ENCODE results near the gene LSS. TPM values are rescaled to one million over a fixed set of nuclear protein-coding genes. Genes with fewer than 3 reads are reported as not detected.

LSS gene
- total and polyA plus RNA-seq, 3 experiments from 2014 or later = 16.1 to 20.4 (median 19.6) TPM

DNA sequence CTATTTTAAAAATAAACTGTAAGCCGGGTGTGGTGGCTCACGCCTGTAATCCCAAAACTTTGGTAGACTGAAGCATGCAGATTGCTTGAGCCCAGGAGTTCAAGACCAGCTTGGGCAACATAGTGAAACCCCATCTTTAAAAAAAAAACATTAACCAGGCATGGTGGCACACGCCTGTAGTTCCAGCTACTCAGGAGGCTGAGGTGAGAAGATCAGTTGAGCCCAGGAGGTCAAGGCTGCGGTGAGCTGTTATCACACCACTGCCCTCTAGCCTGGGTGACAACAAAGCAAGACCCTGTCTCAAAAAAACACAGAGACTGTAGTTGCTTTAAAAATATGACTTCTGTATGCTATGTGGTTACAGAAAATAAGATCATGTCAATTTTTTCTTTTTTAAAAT lies 24.3 kb upstream of the LSS start:
- Mint-ChIP-seq H3K36me3 (peaks cover 17 to 94% (median 29%) of the 10 kb centered on the region in 3 donors), H3K9me3 (no peaks in the 10 kb centered on the region), H3K27ac (peak overlapping the region in 3 of 8 donors; percentile 36 to 92 (median 71)), H3K27me3 (no peaks in the 10 kb centered on the region), H3K4me3 (no peak overlapping the region), H3K4me1 (peaks cover 30 to 38% (median 34%) of the 10 kb centered on the region in 3 donors)
- POLR2A ChIA-PET = no interaction called here
- Histone ChIP-seq H3K4me1 (ENCODE audit: insufficient read depth, low read length) (peaks cover 32% of the 10 kb centered on the region), H3K9me3 (ENCODE audit: low read length) (no peaks in the 10 kb centered on the region), H3K36me3 (ENCODE audit: insufficient read depth, low read length) (peaks cover 64% of the 10 kb centered on the region), H3K27me3 (ENCODE audit: insufficient read depth, low read length, poor library complexity, severe bottlenecking) (no peaks in the 10 kb centered on the region), H3K27ac (ENCODE audit: low read depth, low read length) (no peak overlapping the region), H3K4me3 (ENCODE audit: low read length) (no peak overlapping the region)
- DNase-seq = no peak
- CTCF ChIA-PET = interaction anchor here (1.2 kb wide), 1 partner anchor 17 kb away, joined by 3 read pairs; no protein-coding TSS in a partner anchor

DNA sequence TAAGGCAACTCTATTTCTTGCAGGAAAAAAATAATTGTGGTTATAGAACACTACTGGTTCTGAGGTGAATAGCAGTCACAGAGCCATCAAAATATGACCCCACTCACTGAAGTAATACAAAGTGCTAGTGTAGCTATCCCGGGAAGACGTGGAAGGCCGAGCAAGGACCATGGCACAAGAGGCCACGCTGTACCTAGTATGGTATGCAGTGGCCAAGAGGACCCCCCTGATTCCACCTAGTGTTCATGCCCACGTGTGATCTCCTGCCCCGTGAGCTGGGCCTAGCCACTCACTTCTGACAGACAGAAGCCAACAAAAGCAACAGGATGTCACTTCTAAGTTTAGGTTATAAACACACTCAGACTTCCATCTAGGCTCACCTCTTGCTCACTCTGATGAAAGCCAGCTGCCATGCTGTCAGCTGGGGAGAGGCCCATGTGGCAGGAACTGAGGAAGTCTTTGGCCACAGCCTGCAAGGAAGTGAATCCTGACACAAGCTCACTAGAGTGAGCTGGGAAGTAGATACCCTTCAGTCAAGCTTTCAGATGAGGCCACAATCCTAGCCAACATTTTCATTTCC lies 21.7 kb upstream of the LSS start:
- H3K9me3 ChIP-seq (ENCODE audit: low read length) = no peaks in the 10 kb centered on the region
- ChIA-PET POLR2A (no interaction called here), CTCF (no interaction called here)
- Mint-ChIP-seq H3K9me3 (no peaks in the 10 kb centered on the region), H3K27ac (peak overlapping the region in 5 of 8 donors; percentile 56 to 81 (median 79)), H3K4me1 (peaks cover 30 to 38% (median 34%) of the 10 kb centered on the region in 3 donors), H3K36me3 (peaks cover 26 to 91% (median 31%) of the 10 kb centered on the region in 3 donors), H3K27me3 (no peaks in the 10 kb centered on the region), H3K4me3 (peak overlapping the region in 2 of 7 donors; percentile 4 to 11)
- no peak overlapping the region for H3K4me3 ChIP-seq (ENCODE audit: low read length)
- DNase-seq = no peak
- H3K36me3 ChIP-seq (ENCODE audit: insufficient read depth, low read length) = peaks cover 64% of the 10 kb centered on the region
- peaks cover 32% of the 10 kb centered on the region for H3K4me1 ChIP-seq (ENCODE audit: insufficient read depth, low read length)
- H3K27me3 ChIP-seq (ENCODE audit: insufficient read depth, low read length, poor library complexity, severe bottlenecking) = no peaks in the 10 kb centered on the region
- H3K27ac ChIP-seq (ENCODE audit: low read depth, low read length) = no peak overlapping the region

- Histone ChIP-seq H3K4me3 (ENCODE audit: low read length) (no peak overlapping the region), H3K27ac (ENCODE audit: low read depth, low read length) (no peak overlapping the region), H3K36me3 (ENCODE audit: insufficient read depth, low read length) (peaks cover 67% of the 10 kb centered on the region), H3K4me1 (ENCODE audit: insufficient read depth, low read length) (peaks cover 23% of the 10 kb centered on the region), H3K9me3 (ENCODE audit: low read length) (no peaks in the 10 kb centered on the region), H3K27me3 (ENCODE audit: insufficient read depth, low read length, poor library complexity, severe bottlenecking) (no peaks in the 10 kb centered on the region)
- POLR2A ChIA-PET = no interaction called here
- H3K9me3 Mint-ChIP-seq = no peaks in the 10 kb centered on the region
- H3K4me1 Mint-ChIP-seq = peaks cover 20 to 27% (median 21%) of the 10 kb centered on the region in 3 donors
- peak overlapping the region in 4 of 8 donors; percentile 8 to 81 (median 47) for H3K27ac Mint-ChIP-seq
- peaks cover 21 to 90% (median 24%) of the 10 kb centered on the region in 3 donors for H3K36me3 Mint-ChIP-seq
- no peak overlapping the region for H3K4me3 Mint-ChIP-seq
- no peaks in the 10 kb centered on the region for H3K27me3 Mint-ChIP-seq
- CTCF ChIA-PET = no interaction called here
- DNase-seq = no peak
Observed at GRCh38 chr21:46248827-46249226, 20.3 kb upstream of the LSS start.

- peaks cover 17 to 90% (median 20%) of the 10 kb centered on the region in 3 donors for H3K36me3 Mint-ChIP-seq
- Histone ChIP-seq H3K4me1 (ENCODE audit: insufficient read depth, low read length) (peaks cover 19% of the 10 kb centered on the region), H3K4me3 (ENCODE audit: low read length) (no peak overlapping the region), H3K36me3 (ENCODE audit: insufficient read depth, low read length) (peaks cover 69% of the 10 kb centered on the region), H3K27me3 (ENCODE audit: insufficient read depth, low read length, poor library complexity, severe bottlenecking) (no peaks in the 10 kb centered on the region), H3K9me3 (ENCODE audit: low read length) (no peaks in the 10 kb centered on the region), H3K27ac (ENCODE audit: low read depth, low read length) (no peak overlapping the region)
- no peaks in the 10 kb centered on the region for H3K27me3 Mint-ChIP-seq
- H3K9me3 Mint-ChIP-seq = no peaks in the 10 kb centered on the region
- no peak overlapping the region for H3K4me3 Mint-ChIP-seq
- peak overlapping the region in 2 of 8 donors; percentile 16 to 50 for H3K27ac Mint-ChIP-seq
- ChIA-PET POLR2A (no interaction called here), CTCF (no interaction called here)
- no peak for DNase-seq
- H3K4me1 Mint-ChIP-seq = peaks cover 16 to 23% (median 17%) of the 10 kb centered on the region in 3 donors
Observed at GRCh38 chr21:46248422-46248782, 19.8 kb upstream of the LSS start.

- H3K4me3 Mint-ChIP-seq = no peak overlapping the region
- peaks cover 13 to 19% (median 14%) of the 10 kb centered on the region in 3 donors for H3K4me1 Mint-ChIP-seq
- peaks cover 16 to 90% (median 18%) of the 10 kb centered on the region in 3 donors for H3K36me3 Mint-ChIP-seq
Observed at GRCh38 chr21:46247699-46248421, 19.3 kb upstream of the LSS start.

GRCh38 chr21:46246345-46246744 lies 17.8 kb upstream of the LSS start:
- Histone ChIP-seq H3K27me3 (ENCODE audit: insufficient read depth, low read length, poor library complexity, severe bottlenecking) (no peaks in the 10 kb centered on the region), H3K4me1 (ENCODE audit: insufficient read depth, low read length) (peaks cover 11% of the 10 kb centered on the region), H3K9me3 (ENCODE audit: low read length) (no peaks in the 10 kb centered on the region), H3K4me3 (ENCODE audit: low read length) (no peak overlapping the region), H3K36me3 (ENCODE audit: insufficient read depth, low read length) (peaks cover 86% of the 10 kb centered on the region), H3K27ac (ENCODE audit: low read depth, low read length) (no peak overlapping the region)
- Mint-ChIP-seq H3K36me3 (peaks cover 19 to 92% (median 20%) of the 10 kb centered on the region in 3 donors), H3K4me1 (peaks cover 10 to 19% (median 12%) of the 10 kb centered on the region in 3 donors), H3K27ac (peak overlapping the region in 1 of 8 donors; percentile 22), H3K9me3 (no peaks in the 10 kb centered on the region), H3K4me3 (no peak overlapping the region), H3K27me3 (no peaks in the 10 kb centered on the region)
- ChIA-PET CTCF (no interaction called here), POLR2A (no interaction called here)
- DNase-seq = no peak

More at GRCh38 chr21:46247699-46248421, 19.3 kb upstream of the LSS start:
- Mint-ChIP-seq H3K27me3 (no peaks in the 10 kb centered on the region), H3K9me3 (no peaks in the 10 kb centered on the region), H3K27ac (no peak overlapping the region)
- POLR2A ChIA-PET = no interaction called here
- Histone ChIP-seq H3K4me3 (ENCODE audit: low read length) (no peak overlapping the region), H3K27ac (ENCODE audit: low read depth, low read length) (no peak overlapping the region), H3K9me3 (ENCODE audit: low read length) (no peaks in the 10 kb centered on the region), H3K4me1 (ENCODE audit: insufficient read depth, low read length) (peaks cover 14% of the 10 kb centered on the region), H3K27me3 (ENCODE audit: insufficient read depth, low read length, poor library complexity, severe bottlenecking) (no peaks in the 10 kb centered on the region), H3K36me3 (ENCODE audit: insufficient read depth, low read length) (peaks cover 71% of the 10 kb centered on the region)
- no peak for DNase-seq
- CTCF ChIA-PET = interaction anchor here (1.0 kb wide), 1 partner anchor 104 kb away, joined by 3 read pairs; no protein-coding TSS in a partner anchor

DNA sequence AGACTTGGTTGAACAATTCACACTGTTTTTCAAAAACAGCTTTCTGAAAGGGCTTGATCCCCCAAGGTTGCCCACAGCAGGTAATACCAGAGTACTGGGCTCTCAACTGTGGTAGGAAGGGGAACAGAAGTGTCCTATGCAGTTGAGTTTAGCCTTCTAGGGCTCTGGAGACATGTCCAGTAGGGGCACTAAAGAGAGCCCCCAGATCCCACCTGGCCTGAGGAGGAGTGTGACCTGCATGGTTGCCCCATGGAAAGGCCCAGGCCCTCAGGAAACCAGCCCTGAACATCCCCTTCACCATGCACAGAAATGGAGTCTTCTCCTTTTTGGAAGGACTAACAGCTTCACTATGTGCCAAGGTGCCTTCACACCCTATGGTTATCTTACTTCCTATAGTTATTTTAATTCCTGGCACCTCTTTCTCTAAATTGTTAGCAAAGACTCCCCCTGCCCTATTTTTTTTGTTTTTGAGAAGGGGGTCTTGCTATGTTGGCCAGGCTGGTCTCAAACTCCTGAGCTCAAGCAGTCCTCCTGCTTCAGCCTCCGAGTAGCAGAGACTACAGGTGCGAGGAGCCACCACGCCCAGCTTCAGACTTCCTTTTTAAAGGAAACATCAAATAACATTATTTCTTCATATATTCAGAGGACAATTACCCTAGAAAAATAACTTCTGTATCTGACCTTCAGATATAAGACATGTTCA lies 16.8 kb upstream of the LSS start:
- peaks cover 82% of the 10 kb centered on the region for H3K36me3 ChIP-seq (ENCODE audit: insufficient read depth, low read length)
- Mint-ChIP-seq H3K36me3 (peaks cover 19 to 92% (median 20%) of the 10 kb centered on the region in 3 donors), H3K4me3 (no peak overlapping the region), H3K4me1 (peaks cover 4 to 11% (median 6%) of the 10 kb centered on the region in 3 donors), H3K27me3 (no peaks in the 10 kb centered on the region), H3K27ac (no peak overlapping the region), H3K9me3 (no peaks in the 10 kb centered on the region)
- no peak overlapping the region for H3K27ac ChIP-seq (ENCODE audit: low read depth, low read length)
- DNase-seq = no peak
- ChIA-PET POLR2A (no interaction called here), CTCF (no interaction called here)
- H3K9me3 ChIP-seq (ENCODE audit: low read length) = no peaks in the 10 kb centered on the region
- H3K27me3 ChIP-seq (ENCODE audit: insufficient read depth, low read length, poor library complexity, severe bottlenecking) = no peaks in the 10 kb centered on the region
- H3K4me3 ChIP-seq (ENCODE audit: low read length) = no peak overlapping the region
- peaks cover 3% of the 10 kb centered on the region for H3K4me1 ChIP-seq (ENCODE audit: insufficient read depth, low read length)

- Mint-ChIP-seq H3K4me3 (no peak overlapping the region), H3K4me1 (peaks cover 0 to 6% (median 0%) of the 10 kb centered on the region in 3 donors), H3K9me3 (no peaks in the 10 kb centered on the region), H3K36me3 (peaks cover 18 to 92% (median 20%) of the 10 kb centered on the region in 3 donors), H3K27ac (peak overlapping the region in 1 of 8 donors; percentile 19), H3K27me3 (no peaks in the 10 kb centered on the region)
- Histone ChIP-seq H3K9me3 (ENCODE audit: low read length) (no peaks in the 10 kb centered on the region), H3K27me3 (ENCODE audit: insufficient read depth, low read length, poor library complexity, severe bottlenecking) (no peaks in the 10 kb centered on the region), H3K36me3 (ENCODE audit: insufficient read depth, low read length) (peaks cover 80% of the 10 kb centered on the region), H3K4me3 (ENCODE audit: low read length) (no peak overlapping the region), H3K4me1 (ENCODE audit: insufficient read depth, low read length) (no peaks in the 10 kb centered on the region), H3K27ac (ENCODE audit: low read depth, low read length) (no peak overlapping the region)
- ChIA-PET CTCF (interaction anchor here (1.2 to 1.7 kb wide), 2 partner anchors 10 to 15 kb away, joined by 4 read pairs; no protein-coding TSS in a partner anchor), POLR2A (no interaction called here)
- peak in 1 of 5 donors; percentile 8 for DNase-seq
Observed at GRCh38 chr21:46244602-46245001, 16.0 kb upstream of the LSS start.

Data from CD8-positive, alpha-beta memory T cell (primary cell).